GM21619 (cell line): ENCODE results near the gene ZNF286A.
"Not testable (repeated sequence)": the region's sequence is repeated elsewhere in the genome, so short reads cannot be mapped to it uniquely, and the experiment has no call there.

ENCODE experiments used
- ATAC-seq: cut with Tn5 transposase; IDR thresholded peaks from one replicate; pipeline ENCODE4 v1.9.1; 2021; ENCODE audit not compliant: unreplicated experiment

ZNF286A gene

DNA sequence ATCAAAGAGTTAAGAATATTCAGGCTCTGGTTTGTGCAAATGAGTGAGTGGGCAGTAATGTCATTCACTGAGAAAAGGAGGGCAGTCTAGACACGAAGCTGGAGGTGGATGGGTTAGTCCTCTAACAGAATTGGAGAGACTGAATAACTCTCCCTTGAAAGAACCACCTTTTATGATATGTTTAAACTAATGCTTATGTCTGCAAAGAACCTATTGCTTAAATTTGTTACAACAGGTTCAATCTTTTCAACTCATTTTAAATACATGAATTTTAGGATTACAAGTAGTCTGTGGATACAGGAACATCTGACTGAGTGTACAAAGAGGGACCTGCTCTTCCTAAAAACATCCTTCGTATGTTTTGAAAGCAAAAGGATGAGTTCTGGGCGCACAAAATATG, 585 bp upstream of the ZNF286A start:
- ATAC-seq, result not testable (repeated sequence)

DNA sequence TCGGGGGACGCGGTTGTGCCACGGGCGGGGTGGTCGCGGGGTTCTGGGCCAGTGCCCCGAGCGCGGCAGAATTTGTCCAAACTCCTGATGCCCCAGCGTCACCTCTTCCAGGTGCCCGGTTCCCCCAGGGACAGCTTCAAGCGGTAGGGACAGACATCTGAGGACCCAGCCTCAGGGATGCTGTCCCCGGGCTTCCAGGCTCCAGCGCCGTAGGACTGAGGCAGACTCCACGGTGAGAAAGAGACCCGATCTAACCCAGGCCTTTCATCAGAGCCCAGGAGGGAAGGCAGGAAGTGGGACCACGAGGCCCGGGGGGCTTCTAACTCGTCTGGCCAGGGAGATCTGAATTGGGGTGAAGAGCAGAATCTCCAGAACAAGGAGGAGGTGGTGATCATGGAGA, 385 bp downstream of the ZNF286A start:
- ATAC-seq, result not testable (repeated sequence)

DNA sequence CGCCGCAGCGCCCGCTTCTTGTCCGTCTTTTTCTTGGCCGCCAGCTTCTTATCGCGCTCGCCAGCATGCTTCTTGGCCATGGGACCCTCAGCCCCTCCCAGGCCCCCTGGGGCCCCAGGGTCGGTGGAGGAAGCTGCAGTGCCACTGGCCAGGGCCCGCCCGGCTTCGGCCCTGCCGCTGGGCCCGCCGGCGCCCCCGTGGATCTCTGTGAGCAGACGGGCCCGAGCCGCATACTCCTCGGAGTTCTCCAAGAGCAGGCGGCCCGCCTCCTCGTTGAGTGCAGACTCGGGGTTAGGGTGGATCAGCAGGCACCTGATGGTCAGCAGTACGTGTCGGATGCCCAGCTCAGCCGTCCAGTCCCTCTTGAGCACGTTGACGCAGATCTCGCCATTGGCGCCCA, 4.7 kb downstream of the ZNF286A start:
- not testable (repeated sequence) for ATAC-seq

DNA sequence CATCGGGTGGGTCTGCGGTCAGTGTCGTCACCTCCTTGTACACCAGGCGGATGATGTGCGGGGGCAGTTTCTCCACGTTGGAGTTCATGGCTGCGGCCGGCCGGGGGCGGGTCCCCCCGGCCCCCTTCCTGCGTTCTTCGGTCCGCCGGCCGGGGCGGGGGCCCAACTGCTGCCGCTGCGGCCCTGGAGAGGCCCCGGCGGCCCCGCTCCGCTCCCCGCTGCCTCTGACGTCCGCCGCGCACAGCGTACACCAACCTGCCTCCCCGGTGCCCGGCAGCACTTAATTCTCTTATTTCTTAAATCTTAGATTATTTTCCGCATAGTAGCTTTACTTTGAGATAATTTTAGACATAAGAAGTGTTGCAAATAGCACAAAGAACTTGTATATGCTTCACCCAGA, 5.3 kb downstream of the ZNF286A start:
- not testable (repeated sequence) for ATAC-seq

DNA sequence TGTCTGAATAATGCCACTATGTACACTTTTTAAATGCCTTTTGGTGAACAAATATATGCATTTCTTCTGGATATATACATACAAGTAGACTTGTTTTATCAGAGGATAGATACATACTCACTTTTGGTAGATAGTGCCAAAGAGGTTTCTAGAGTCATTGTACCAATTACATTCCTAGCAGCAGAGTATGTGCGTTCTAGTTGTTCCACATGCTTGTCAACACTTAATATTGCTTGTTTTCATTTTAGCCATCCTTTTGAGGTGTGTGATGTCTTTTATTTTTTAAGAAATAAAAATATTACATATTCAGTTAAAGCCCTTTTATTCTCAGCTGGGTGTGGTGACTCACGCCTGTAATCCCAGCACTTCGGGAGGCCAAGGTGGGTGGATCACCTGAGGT, 9.3 kb downstream of the ZNF286A start:
- ATAC-seq, result not testable (repeated sequence)

DNA sequence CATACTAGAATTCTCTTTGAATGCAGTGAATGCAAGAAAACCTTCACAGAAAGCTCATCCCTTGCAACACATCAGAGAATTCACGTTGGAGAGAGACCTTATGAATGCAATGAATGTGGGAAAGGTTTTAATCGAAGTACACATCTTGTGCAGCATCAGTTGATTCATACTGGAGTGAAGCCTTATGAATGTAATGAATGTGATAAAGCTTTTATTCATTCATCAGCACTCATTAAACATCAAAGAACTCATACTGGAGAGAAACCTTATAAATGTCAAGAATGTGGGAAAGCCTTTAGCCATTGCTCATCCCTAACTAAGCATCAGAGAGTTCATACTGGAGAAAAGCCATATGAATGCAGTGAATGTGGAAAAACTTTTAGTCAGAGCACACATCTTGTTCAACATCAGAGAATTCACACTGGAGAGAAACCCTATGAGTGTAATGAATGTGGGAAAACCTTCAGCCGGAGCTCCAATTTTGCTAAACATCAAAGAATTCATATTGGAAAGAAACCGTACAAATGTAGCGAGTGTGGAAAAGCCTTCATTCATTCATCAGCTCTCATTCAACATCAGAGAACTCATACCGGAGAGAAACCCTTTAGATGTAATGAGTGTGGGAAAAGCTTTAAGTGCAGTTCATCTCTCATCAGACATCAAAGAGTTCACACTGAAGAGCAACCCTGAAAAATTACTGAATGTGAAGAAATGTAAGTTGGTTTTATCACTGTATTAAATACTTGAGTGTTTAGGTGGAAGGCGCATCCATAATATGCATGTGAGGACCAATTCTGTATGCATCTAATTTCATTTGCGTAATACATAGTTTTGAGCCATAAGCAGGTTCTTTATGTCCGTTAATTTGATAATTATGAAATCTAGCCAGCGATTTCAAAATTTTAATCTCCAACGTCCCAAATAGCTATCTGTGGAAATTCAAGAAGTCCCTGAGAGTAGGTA, 17.3 kb downstream of the ZNF286A start:
- ATAC-seq, result not testable (repeated sequence)

DNA sequence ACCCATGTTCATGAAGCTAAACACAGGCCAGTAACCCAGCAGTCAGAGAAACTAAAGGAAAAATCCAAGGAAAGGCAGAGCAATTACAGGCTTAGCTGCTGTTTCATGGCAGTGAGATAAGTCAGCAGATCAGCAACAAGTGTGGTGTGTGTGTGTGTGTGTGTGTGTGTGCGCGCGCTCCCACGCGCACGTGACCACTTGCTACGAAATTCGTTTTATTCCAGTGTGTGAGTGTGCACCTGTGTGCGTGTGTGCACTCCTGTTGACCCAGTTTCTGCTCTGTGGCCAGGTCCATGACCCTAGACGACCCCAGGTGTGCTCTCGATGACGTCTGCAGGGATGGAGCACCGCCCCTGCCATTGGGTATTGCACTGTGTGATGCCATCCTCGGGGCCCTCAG, 31.0 kb downstream of the ZNF286A start:
- ATAC-seq, result not testable (repeated sequence)

DNA sequence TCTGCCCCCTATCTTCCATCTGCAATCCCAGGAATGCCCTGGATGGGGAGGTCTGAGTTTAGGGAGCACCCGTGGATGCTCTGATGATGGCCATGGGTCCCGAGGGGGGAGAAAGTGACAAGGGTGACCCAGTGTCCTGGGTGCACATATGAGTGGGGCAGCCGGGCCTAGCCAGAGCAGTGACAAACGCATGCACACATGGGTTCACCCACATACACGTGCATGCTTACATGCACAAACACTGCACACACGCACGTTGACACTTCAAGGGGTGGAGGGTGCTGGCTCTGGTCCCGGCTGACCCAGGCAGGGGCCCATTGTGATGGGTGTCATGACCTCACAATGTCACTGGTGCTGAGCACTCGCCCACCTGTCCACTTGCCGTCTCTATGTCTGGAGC, 32.3 kb downstream of the ZNF286A start, which contains the start of gene TBC1D26:
Gene TBC1D26, plus strand, starts transcription at position 384 of the 400 bp plus-strand sequence. CDS start 3,066 bp downstream, outside the sequence.
- not testable (repeated sequence) for ATAC-seq

DNA sequence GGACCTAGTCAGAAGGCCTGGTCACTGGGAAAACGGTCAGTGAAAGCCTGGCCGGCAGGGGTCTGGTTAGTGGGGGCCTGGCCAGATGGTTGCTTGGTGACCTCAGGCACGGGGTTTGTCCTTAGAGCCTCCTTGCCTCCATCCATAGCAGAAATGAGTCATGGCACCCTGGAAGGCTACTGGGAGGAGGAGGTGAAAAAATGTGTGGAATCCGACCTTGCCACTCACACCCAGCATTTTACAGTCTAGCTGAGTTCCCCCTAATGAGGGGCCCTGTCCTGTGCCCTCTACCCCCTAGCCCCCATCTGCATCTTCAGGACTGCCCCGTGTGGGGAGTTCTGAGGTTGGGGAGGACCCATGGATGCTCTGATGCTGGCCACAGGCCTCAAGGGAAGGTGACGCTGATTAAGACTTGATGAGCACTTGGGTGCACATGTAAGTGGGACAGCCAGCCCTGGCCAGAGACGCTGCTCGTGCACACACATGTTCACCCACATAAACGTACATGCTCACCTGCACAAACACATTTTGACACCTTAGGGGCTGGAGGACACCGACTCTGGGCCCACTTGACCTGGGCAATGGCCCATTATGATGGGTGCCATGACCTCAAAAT, 33.7 kb downstream of the ZNF286A start:
- not testable (repeated sequence) for ATAC-seq

DNA sequence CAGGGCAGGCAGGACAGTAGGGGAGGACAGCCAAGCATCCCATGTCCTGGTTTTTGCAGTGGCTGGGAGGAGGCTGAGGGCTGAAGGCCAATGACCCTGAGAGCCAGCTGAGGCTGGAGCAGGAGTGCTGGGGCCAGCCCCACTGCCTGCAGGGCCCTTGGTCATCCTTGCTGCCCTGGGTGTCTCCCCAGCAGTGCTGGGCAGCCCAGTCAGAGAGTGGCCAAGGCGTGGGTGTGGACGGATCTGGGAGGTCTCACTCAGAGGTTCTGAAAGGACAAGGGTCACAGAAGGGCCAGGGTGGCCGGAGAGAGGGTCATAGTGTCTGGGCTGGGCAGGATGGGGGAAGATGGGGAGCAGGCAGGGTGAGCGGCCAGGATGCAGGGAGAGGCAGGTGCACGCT, 37.0 kb downstream of the ZNF286A start:
- ATAC-seq, result not testable (repeated sequence)

DNA sequence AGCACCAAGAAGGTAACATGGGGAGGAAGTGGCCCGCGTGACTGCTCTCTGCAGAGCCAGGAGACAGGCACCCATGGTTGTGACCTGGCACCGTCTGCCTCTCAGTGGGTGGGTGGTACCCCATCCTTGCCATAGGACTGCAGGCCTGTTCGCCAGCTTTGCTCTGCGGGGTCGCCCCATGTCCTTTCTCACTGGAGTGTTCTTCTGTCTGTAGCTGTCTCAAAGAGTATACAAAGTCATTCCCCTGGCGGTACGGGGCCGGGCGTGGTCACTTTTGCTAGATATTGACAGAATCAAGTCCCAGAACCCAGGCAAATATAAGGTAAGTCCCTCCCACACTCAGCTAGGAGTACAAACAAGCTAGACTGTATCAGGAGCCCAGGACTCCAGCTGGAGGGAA, 38.5 kb downstream of the ZNF286A start:
- no peak for ATAC-seq

DNA sequence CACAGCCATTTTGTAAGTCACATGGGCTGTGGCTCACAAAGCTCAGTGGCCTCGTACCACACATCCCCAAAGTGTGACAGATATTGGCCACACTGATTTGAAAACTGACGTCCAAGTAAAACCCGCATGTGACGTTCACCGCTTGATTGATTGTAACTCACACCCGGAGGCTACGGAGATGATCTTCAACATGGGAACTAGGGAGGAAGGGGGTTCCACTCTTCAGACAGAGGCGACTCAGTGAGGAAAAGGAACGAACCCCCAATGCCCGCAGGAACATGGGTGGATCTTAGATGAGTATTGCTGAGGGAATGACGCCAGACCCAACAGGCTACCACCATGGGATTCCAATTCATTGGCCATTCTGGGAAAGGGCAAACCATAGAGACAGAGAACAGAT, 39.7 kb downstream of the ZNF286A start:
- ATAC-seq, result not testable (repeated sequence)

DNA sequence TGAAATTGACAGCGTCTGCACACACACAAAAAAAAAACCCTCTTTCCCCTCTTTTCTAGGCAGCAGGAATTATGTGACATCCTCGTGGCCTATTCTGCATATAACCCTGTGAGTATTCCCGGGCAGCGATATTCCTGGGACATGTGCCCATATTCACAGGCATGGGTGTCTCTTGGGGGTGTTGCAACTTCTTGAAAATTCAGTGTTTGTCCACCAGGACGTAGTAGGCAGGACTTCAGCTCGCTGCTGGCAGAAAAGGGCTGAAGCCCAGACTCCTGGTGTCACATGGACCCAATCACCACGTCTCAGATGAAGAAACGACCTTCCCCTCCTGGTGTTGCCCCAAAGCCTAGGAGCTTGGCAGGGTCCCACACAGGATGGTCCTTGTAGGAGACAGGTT, 40.5 kb downstream of the ZNF286A start:
- not testable (repeated sequence) for ATAC-seq

DNA sequence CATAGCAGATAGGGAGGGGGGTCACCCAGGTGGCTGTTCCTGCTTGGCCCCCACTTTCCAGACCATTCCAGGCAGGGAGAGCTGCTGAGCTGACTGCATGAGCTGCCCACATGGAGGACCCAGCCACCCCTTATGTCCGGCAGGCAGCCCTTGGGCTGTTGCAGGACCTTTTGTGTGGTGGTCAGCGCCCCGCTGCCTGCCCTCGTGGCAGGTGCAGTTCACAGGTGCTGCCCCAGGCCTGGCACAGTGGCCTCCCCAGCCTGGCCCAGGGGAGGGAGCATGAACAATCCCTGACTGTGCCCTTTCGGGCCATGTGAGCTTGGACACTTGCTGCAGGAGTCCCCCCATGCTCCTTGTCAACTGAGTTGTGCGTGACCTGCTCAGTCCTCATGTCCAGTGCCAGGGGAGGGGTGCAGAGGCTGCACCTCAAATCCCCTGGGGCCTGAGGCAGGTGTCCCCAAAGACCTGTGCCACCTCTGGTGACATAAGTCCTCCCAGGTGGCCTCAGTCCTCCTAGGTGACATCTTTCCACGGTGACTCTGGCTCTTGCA, 41.1 kb downstream of the ZNF286A start:
- ATAC-seq, result no peak

DNA sequence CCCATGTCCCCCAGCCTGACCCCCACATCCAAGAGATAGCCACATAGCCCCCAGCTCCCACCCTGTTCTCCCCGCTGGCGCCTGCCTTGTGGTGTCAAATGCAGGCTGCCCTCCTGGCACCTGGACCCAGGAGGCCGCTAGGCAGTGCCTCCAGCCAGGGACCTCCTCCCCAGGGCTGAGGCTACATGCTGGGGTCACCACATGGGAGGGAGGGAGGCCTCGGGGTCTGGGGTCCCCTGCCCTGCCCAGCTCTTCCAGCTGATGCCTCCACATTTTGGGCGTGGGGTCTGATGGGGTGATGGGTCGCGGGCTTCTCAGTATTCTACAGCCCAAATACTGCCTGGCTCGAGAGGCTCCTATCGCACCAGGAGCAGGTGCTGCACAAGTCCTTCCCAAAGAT, 42.1 kb downstream of the ZNF286A start:
- ATAC-seq, result no peak

DNA sequence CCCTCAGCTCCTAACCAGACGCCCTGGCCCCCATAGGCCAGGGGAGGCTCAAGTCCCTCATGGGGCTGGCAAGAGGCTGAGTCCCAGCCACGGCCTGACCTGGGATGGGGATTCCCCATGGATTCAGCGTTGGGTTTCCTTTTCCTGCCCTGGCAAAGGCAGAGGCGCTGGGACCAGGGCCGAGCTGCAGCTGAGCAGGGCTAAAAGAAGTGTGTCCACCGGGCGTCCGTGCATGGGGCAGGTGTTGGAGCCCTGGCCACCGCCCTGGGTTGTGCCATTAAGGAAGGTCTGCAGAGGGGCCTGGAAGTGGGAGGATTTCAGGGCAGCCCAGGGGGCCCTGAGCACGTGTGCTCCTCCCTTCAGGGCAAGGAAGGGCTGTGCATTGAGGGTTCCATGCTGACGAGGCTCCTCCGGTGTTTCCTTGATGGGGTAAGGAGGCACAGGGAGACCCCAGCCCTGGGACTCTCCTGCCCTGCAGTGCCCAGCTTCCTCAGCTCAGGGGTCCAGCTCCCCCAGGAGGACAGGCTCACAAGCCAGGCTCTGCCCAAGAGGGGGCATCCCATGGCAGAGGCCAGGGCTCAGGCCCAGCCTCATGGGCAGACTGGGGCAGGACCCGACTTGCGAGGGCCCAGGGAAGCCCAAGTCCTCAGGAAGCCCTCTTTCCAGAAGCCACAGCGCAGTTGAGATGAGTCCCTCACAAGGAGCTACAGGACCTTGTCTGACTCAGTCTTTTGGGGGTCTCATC, 42.7 kb downstream of the ZNF286A start:
- no peak for ATAC-seq

DNA sequence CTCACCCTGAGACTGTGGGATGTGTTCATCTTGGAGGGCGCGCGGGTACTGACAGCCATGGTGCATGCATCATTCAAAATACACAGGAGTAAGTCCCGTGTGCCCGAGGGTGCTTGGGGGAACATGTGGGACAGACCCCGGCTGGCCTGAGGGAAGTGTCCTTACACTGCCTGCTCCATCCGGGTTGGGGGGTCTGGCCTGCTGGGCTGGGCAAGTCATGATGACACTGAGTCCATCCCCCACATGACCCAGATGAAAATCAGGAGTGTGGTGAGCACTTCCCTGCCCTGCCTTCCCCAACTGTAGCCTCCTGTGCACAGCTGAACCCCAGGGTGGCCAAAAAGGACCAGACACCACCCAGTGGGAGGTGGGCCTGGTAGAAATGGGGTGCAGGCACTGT, 43.4 kb downstream of the ZNF286A start:
- ATAC-seq, result no peak

DNA sequence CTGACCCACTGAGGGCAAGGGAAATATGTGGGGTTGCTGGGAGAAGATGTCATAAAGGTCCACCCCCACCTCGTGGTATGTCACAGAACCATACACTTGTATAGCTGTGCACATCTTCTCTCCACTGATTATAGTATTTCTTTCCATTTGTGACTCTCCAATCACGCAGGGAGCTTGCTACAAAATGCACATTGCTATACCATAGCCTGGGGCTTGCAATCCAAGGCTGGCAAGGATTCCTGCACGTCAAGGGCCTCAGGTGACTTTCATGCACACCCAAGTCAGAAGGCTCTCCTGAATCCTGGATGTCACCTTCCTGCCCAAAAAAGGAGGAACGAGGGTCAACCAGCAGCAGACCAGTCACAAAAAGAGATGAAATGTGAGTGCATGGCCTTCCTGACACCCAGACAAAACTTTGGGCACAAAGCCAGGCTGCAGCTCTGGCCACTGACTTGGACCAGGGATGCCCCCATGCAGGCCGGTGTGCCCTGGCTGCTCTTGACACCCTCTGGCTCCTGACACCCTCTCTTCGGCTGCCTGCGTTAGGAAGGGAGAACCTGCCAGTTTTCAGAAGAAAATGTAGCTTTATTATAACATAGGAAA, 44.6 kb downstream of the ZNF286A start:
- ATAC-seq, result no peak

DNA sequence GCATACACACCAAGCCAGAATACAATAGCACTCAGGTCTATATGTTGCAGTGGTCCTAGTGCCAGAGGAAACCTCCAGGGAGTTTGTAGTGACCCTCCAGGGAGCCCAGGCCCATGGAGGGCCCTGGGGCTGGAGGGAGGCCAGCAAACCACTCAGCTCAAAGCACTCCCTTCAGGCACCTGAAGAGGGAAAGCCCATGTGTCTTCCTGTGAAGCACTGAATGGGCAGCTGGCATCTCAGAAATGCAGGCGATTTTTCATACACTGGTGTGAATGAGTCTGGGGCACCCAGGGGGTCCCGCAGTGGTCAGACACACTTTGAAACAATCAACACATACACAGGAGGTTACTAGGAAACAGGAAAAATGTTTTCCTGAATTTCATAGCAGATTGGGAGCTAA, 45.3 kb downstream of the ZNF286A start:
- no peak for ATAC-seq

DNA sequence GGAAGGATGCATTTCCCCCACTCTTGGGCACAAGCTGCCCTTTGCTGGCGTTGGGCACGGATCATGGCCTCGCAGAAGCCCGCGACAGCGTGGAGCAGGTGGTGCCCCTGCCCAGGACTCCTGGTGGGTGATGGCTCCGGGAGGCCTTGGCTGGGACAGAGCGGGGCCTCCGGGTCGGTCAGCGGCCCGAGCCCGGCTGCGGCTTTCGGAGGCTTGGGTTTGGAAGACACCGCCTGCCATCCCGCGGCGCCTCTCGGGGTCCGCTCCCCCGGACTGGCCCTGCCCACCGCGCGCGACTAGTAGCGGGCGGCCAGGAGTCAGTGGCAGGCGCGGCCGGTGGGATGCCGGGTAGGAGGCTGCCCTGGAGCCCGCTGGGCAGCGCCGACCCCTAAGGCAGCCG, 49.9 kb downstream of the ZNF286A start:
- ATAC-seq, result not testable (repeated sequence)
